Fibroblast of peridontal ligament (primary cell): ENCODE data around the gene ANXA4.

Experiments used
- DNase-seq: peaks from one replicate; pipeline ENCODE4 v3.0.0-alpha.2; 2010; ENCODE audit errors: extremely low read depth

The ANXA4 gene

GRCh38 chr2:69844560-69844959 lies 102.6 kb downstream of the ANXA4 start:
- DNase-seq, result no peak

GRCh38 chr2:69846182-69847067 lies 104.5 kb downstream of the ANXA4 start:
- no peak for DNase-seq

- DNase-seq, result no peak
Measured at GRCh38 chr2:69847068-69847828, 105.3 kb downstream of the ANXA4 start.

- no peak for DNase-seq
Measured at GRCh38 chr2:69848186-69848790, 106.4 kb downstream of the ANXA4 start.

- no peak for DNase-seq
Measured at GRCh38 chr2:69858261-69858660, 116.3 kb downstream of the ANXA4 start.

- no peak for DNase-seq
Measured at GRCh38 chr2:69863298-69863697, 121.4 kb downstream of the ANXA4 start.
